ENCODE results near the gene BPI. TPM values are rescaled to one million over a fixed set of nuclear protein-coding genes. Genes with fewer than 3 reads are reported as not detected.

Gene BPI
- total RNA-seq, 2 donors from 2014 or later, result not detected

GRCh38 chr20:38294076-38294591 lies 9.8 kb upstream of the BPI start:
- no peak for DNase-seq
- no peak for TF ChIP-seq CTCF (IDR thresholded peaks at IDR 0.05)
- intact Hi-C loops (cut with DNase I), result no loop called here
- Histone ChIP-seq H3K27ac (no peak overlapping the region), H3K4me3 (no peak overlapping the region), H3K9me3 (no peaks in the 10 kb centered on the region), H3K9ac (ENCODE audit: low read depth in 2 of 2, low read length in 2 of 2) (no peak overlapping the region), H3K27me3 (no peaks in the 10 kb centered on the region), H3K36me3 (no peaks in the 10 kb centered on the region), H3K4me1 (no peaks in the 10 kb centered on the region)

- Histone ChIP-seq H3K36me3 (no peaks in the 10 kb centered on the region), H3K9ac (ENCODE audit: low read depth in 2 of 2, low read length in 2 of 2) (no peak overlapping the region), H3K27ac (no peak overlapping the region), H3K4me3 (no peak overlapping the region), H3K27me3 (no peaks in the 10 kb centered on the region), H3K4me1 (no peaks in the 10 kb centered on the region), H3K9me3 (no peaks in the 10 kb centered on the region)
- no peak for TF ChIP-seq CTCF (IDR thresholded peaks at IDR 0.05)
- intact Hi-C loops (cut with DNase I), result no loop called here
- DNase-seq, result no peak
Measured at GRCh38 chr20:38295811-38296210, 8.1 kb upstream of the BPI start.

- no peak overlapping the region for H3K9ac ChIP-seq (ENCODE audit: low read depth in 2 of 2, low read length in 2 of 2)
- no peaks in the 10 kb centered on the region for H3K9me3 ChIP-seq
- DNase-seq, result no peak
- intact Hi-C loops (cut with DNase I), result no loop called here
- no peak overlapping the region for H3K4me3 ChIP-seq
- no peak for TF ChIP-seq CTCF (IDR thresholded peaks at IDR 0.05)
- H3K4me1 ChIP-seq, result no peaks in the 10 kb centered on the region
- H3K27me3 ChIP-seq, result no peaks in the 10 kb centered on the region
- H3K27ac ChIP-seq, result no peak overlapping the region
- H3K36me3 ChIP-seq, result no peaks in the 10 kb centered on the region
Measured at GRCh38 chr20:38296433-38296832, 7.5 kb upstream of the BPI start.

GRCh38 chr20:38297916-38298674 lies 5.9 kb upstream of the BPI start:
- TF ChIP-seq CTCF (IDR thresholded peaks at IDR 0.05), result no peak
- DNase-seq, result no peak
- Histone ChIP-seq H3K27me3 (no peaks in the 10 kb centered on the region), H3K27ac (peak overlapping the region; percentile 22), H3K9ac (ENCODE audit: low read depth in 2 of 2, low read length in 2 of 2) (peak overlapping the region in 1 of 2 donors; percentile 34), H3K9me3 (no peaks in the 10 kb centered on the region), H3K4me1 (no peaks in the 10 kb centered on the region), H3K4me3 (no peak overlapping the region), H3K36me3 (no peaks in the 10 kb centered on the region)
- intact Hi-C loops (cut with DNase I), result no loop called here

- H3K27ac ChIP-seq, result peak overlapping the region; percentile 22
- H3K27me3 ChIP-seq, result no peaks in the 10 kb centered on the region
- DNase-seq, result peak; percentile 38
- no peaks in the 10 kb centered on the region for H3K9me3 ChIP-seq
- H3K9ac ChIP-seq (ENCODE audit: low read depth in 2 of 2, low read length in 2 of 2), result peak overlapping the region in 1 of 2 donors; percentile 34
- TF ChIP-seq CTCF (IDR thresholded peaks at IDR 0.05), result no peak
- H3K4me1 ChIP-seq, result no peaks in the 10 kb centered on the region
- intact Hi-C loops (cut with DNase I), result no loop called here
- no peaks in the 10 kb centered on the region for H3K36me3 ChIP-seq
- no peak overlapping the region for H3K4me3 ChIP-seq
Measured at GRCh38 chr20:38298768-38299288, 5.1 kb upstream of the BPI start.

All from colonic mucosa (tissue), 4 donors.